Neutrophil (primary cell): ENCODE results near the gene DRD3.

Source experiments
- H3K27ac ChIP-seq: fragments of 200-600 bp; sonication (generic); 2 replicates; pipeline ENCODE4 v1.5.1; 2016; ENCODE audit warnings: mild to moderate bottlenecking, moderate library complexity
- H3K27me3 ChIP-seq: fragments of 200-600 bp; sonication (generic); 2 replicates; pipeline ENCODE4 v1.6.0; 2016; ENCODE audit warnings: mild to moderate bottlenecking
- H3K36me3 ChIP-seq: fragments of 200-600 bp; sonication (generic); 2 replicates; pipeline ENCODE4 v1.5.1; 2017
- H3K4me1 ChIP-seq, 2 experiments: fragments of 200-600 bp in 1 of 2; sonication (generic) in 1 of 2; 1 replicate in 1 of 2; 2 replicates in 1 of 2; pipeline versions ENCODE4 v1.5.1 to v1.6.1; 2013 to 2016; ENCODE audit warnings: low read depth in 1 of 2, low read length in 1 of 2, mild to moderate bottlenecking in 1 of 2, moderate library complexity in 1 of 2; ENCODE audit not compliant: control insufficient read depth in 1 of 2, insufficient read depth in 1 of 2
- H3K4me3 ChIP-seq, 2 experiments: fragments of 200-600 bp in 1 of 2; sonication (generic) in 1 of 2; 1 replicate in 1 of 2; 2 replicates in 1 of 2; pipeline ENCODE4 v1.5.1; 2013 to 2016; ENCODE audit warnings: low read depth in 1 of 2, low read length in 1 of 2, mild to moderate bottlenecking in 1 of 2, moderate library complexity in 1 of 2
- H3K9me3 ChIP-seq: fragments of 200-600 bp; sonication (generic); 2 replicates; pipeline ENCODE4 v1.5.1; 2016
- CTCF ChIP-seq: fragments of 200-600 bp; sonication (generic); IDR thresholded peaks from 2 replicates; pipeline ENCODE4 v1.5.1; 2016; ENCODE audit warnings: antibody characterized with exemption

DRD3 gene

DNA sequence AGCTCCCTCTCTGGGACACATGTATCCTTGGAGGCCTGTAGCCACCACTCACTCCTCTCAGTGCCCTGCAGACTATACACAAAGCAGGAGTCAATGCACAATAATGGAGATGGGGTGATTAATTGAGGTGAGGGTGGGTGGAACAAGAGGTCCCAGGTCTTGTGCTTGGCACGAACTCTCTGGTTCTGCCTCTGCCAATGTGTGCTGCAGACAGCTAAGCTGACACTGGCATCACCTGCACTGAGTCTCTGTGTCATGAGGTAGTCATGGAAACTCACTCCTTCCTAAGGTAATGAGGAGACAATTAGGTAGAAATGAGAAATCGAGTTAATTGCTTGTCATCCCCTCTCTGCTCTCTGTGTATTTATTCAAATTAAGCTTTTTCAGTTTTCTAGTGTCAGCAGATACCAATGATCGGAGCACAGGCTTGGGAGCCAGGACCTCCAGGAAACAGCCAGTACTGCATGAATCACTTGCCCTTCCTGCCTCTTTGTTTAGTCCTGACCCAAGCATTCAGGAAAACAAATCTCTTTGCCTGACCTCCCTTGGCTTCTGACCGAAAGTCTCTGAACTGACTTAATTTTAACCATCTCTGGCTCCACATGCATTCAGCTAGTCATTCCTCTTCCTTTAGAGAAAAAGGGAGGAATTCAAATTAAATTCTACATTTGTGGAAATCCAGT is 56.7 kb downstream of the DRD3 start:
- no peak for TF ChIP-seq CTCF
- Histone ChIP-seq H3K9me3 (no peaks in the 10 kb centered on the region), H3K4me1 (no peaks in the 10 kb centered on the region)

DNA sequence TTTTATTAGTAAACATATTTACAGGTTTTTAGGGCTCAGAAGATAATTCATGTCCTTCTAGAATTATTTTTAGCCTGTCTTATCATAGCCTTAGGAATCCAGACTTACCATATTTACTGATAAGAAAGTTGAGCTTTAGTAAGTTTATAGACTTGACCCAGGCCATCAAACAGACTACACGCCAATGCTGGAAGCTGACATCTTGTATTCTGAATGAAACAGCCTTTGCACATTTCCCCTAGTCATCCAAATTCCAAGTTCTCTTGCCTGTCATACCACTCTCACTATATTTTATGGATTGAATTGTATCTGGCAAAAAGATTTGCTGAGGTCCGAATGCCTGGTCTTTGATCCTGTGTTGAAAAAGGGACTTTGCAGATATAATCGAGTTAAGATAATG is 58.6 kb downstream of the DRD3 start:
- no peaks in the 10 kb centered on the region for H3K4me1 ChIP-seq
- H3K9me3 ChIP-seq: no peaks in the 10 kb centered on the region
- no peak overlapping the region for H3K4me3 ChIP-seq

More for the DNA sequence above, 56.7 kb downstream of the DRD3 start:
- Histone ChIP-seq H3K27ac (no peak overlapping the region), H3K4me3 (no peak overlapping the region), H3K27me3 (no peaks in the 10 kb centered on the region), H3K36me3 (no peaks in the 10 kb centered on the region)

DNA sequence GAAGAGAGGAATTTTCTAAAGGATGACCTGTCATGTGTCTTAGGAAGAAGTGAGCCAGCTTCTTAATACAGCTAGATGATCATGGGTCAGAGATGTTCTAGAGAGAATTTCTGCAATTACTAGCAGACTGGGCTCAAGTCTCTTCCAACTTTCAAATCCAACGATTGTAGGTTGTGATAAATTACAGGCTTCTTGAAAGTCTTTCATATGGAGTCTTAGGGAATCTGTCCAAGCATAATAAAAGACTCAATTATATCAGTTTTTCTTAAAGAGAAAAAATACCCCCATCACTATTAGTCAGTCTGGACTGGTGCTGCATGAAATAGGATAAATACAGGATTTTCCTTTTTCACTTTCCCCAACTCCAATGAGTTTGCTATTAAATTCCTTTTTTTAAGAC is 59.1 kb downstream of the DRD3 start:
- H3K9me3 ChIP-seq: no peaks in the 10 kb centered on the region
- H3K4me3 ChIP-seq: no peak overlapping the region
- no peaks in the 10 kb centered on the region for H3K27me3 ChIP-seq
- H3K27ac ChIP-seq: no peak overlapping the region
- TF ChIP-seq CTCF: no peak
- no peaks in the 10 kb centered on the region for H3K4me1 ChIP-seq
- no peaks in the 10 kb centered on the region for H3K36me3 ChIP-seq

More for the DNA sequence above, 58.6 kb downstream of the DRD3 start:
- Histone ChIP-seq H3K27me3 (no peaks in the 10 kb centered on the region), H3K36me3 (no peaks in the 10 kb centered on the region), H3K27ac (no peak overlapping the region)
- TF ChIP-seq CTCF: no peak

DNA sequence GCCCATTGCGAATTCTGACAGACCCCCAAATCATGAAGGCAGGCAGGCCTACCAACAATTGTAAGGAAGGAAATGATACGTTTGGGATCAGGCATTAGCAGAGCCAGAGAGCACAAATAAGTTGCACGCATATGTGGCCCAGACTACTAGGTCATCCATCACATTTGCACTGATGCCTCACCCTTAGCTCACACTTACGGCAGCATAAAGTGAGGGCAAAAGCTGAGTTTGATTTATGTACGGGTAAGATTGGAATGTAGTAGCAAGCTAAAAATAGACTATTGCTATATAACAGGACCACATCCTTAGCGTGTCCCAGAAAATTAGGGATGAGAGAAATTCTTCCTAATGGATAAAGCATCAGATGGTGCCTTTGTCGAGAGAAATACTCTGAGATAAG is 63.7 kb downstream of the DRD3 start:
- peaks cover 24 to 28% of the 10 kb centered on the region in 2 experiments for H3K4me1 ChIP-seq
- no peaks in the 10 kb centered on the region for H3K27me3 ChIP-seq
- H3K36me3 ChIP-seq: no peaks in the 10 kb centered on the region
- H3K4me3 ChIP-seq: no peak overlapping the region
- no peaks in the 10 kb centered on the region for H3K9me3 ChIP-seq
- no peak overlapping the region for H3K27ac ChIP-seq
- TF ChIP-seq CTCF: no peak

GRCh38 chr3:114114719-114115118 is 64.1 kb downstream of the DRD3 start:
- H3K27me3 ChIP-seq: no peaks in the 10 kb centered on the region
- H3K4me1 ChIP-seq: peaks cover 28 to 33% of the 10 kb centered on the region in 2 experiments
- H3K4me3 ChIP-seq: no peak overlapping the region
- no peaks in the 10 kb centered on the region for H3K36me3 ChIP-seq
- H3K27ac ChIP-seq: no peak overlapping the region
- no peak for TF ChIP-seq CTCF
- no peaks in the 10 kb centered on the region for H3K9me3 ChIP-seq
